Loucy (cell line): ENCODE data around the gene SLX4.
"Not testable (repeated sequence)": the region's sequence is repeated elsewhere in the genome, so short reads cannot be mapped to it uniquely, and the experiment has no call there.

Source experiments
- H2AFZ ChIP-seq: fragments of 200-600 bp; sonication (generic); 2 replicates; pipeline ENCODE4 v1.6.0; 2016; ENCODE audit warnings: antibody characterized with exemption, mild to moderate bottlenecking, low read length, moderate library complexity
- H3F3A ChIP-seq: fragments of 200-600 bp; 2 replicates; pipeline ENCODE4 v1.6.0; 2016; ENCODE audit warnings: antibody characterized with exemption, low read depth, mild to moderate bottlenecking
- H3K27me3 ChIP-seq: fragments of 200-600 bp; sonication (generic); 2 replicates; pipeline ENCODE4 v1.6.1; 2014; ENCODE audit warnings: low read length, mild to moderate bottlenecking; ENCODE audit not compliant: insufficient read depth, poor library complexity, severe bottlenecking
- H3K36me3 ChIP-seq: fragments of 200-600 bp; sonication (generic); 2 replicates; pipeline ENCODE4 v1.6.1; 2016; ENCODE audit warnings: low read length; ENCODE audit not compliant: insufficient read depth
- H3K4me1 ChIP-seq: fragments of 200-600 bp; sonication (generic); 2 replicates; pipeline ENCODE4 v1.5.1; 2014; ENCODE audit warnings: low read length, mild to moderate bottlenecking; ENCODE audit not compliant: insufficient read depth, poor library complexity, severe bottlenecking
- H3K4me2 ChIP-seq: fragments of 200-600 bp; sonication (generic); 2 replicates; pipeline ENCODE4 v1.6.0; 2014; ENCODE audit warnings: antibody characterized with exemption, low read length, low read depth, mild to moderate bottlenecking; ENCODE audit not compliant: poor library complexity, severe bottlenecking
- H3K4me3 ChIP-seq: fragments of 200-600 bp; sonication (generic); 2 replicates; pipeline ENCODE4 v1.5.1; 2014; ENCODE audit warnings: low read length, mild to moderate bottlenecking, mixed read lengths; ENCODE audit not compliant: poor library complexity, severe bottlenecking
- H3K79me2 ChIP-seq: fragments of 200-600 bp; sonication (generic); 2 replicates; pipeline ENCODE4 v1.6.1; 2014; ENCODE audit warnings: low read length; ENCODE audit not compliant: insufficient read depth
- H3K9ac ChIP-seq: fragments of 200-600 bp; sonication (generic); 2 replicates; pipeline ENCODE4 v1.6.0; 2014; ENCODE audit warnings: mild to moderate bottlenecking, low read depth, low read length, moderate library complexity; ENCODE audit not compliant: poor library complexity, severe bottlenecking
- H3K9me2 ChIP-seq: fragments of 200-600 bp; sonication (generic); replicated peaks from 2 replicates; pipeline ENCODE4 v1.6.1; 2016; ENCODE audit warnings: low read depth, low read length, mixed read lengths
- H3K9me3 ChIP-seq: fragments of 200-600 bp; sonication (generic); 2 replicates; pipeline ENCODE4 v1.6.1; 2014; ENCODE audit warnings: mild to moderate bottlenecking, antibody characterized with exemption, low read length, low read depth; ENCODE audit not compliant: insufficient read depth
- H4K20me1 ChIP-seq: fragments of 200-600 bp; sonication (generic); 2 replicates; pipeline ENCODE4 v1.6.0; 2014; ENCODE audit warnings: antibody characterized with exemption, low read length, mild to moderate bottlenecking; ENCODE audit not compliant: insufficient read depth, poor library complexity, severe bottlenecking
- CTCF ChIP-seq: fragments of 200-600 bp; sonication (generic); conservative IDR thresholded peaks from 2 replicates; pipeline ENCODE4 v1.5.1; 2014; ENCODE audit warnings: mild to moderate bottlenecking, antibody characterized with exemption, low read length
- EZH2phosphoT487 ChIP-seq: fragments of 200-600 bp; IDR thresholded peaks from 2 replicates; pipeline ENCODE4 v1.6.1; 2018; ENCODE audit warnings: antibody characterized with exemption, mild to moderate bottlenecking, moderate library complexity, borderline replicate concordance

The SLX4 gene

DNA sequence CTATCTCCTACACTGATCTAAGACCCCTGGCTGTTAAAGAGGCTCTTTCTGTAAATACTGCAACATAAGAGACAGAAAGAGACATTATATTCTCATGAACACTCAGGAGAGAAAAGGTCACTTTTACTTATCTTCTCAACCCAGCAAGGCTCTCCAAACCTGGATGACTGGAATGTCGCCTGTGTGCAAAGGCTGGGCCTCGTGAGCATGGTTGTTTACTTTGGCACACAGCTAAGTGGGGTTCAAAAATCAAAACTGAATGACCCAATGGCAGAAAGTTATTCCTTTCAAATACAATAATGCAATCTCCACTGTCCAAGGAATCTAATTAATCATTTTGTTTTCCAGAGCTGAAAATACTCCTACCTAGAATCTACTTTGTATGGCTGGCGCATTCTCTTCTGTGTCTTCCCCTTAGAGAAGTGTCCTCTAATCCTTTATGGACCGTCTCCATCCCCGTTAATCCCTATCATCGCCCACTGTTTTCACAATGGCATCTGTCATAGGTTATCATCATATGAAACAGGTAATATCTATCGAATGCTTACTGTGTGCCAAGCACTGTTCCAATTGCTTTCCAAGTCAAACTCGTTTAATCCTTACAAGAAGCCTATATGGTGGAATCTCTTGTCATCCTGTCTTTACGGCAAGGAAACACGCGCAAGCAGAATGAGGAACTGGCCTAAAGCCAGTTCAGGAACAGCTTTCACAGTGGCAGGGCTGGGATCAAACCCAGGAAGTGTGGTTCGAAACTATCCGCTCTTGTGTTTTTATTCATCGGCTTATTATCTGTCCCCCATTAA, 1.3 kb downstream of the SLX4 start:
- Histone ChIP-seq H3K4me2 (peak overlapping the region; percentile 90), H3K36me3 (no peaks in the 10 kb centered on the region), H3K9me2 (no peaks in the 10 kb centered on the region), H3K9me3 (no peaks in the 10 kb centered on the region), H3K27me3 (no peaks in the 10 kb centered on the region), H3K79me2 (peaks cover 44% of the 10 kb centered on the region), H3F3A (peaks cover 2% of the 10 kb centered on the region; the same call in 1 of the 2 replicates), H3K4me3 (peak overlapping the region; percentile 98), H3K9ac (peak overlapping the region; percentile 89), H4K20me1 (no peaks in the 10 kb centered on the region), H2AFZ (no peak overlapping the region), H3K4me1 (peaks cover 26% of the 10 kb centered on the region)
- no peak for TF ChIP-seq EZH2phosphoT487
- no peak for TF ChIP-seq CTCF

DNA sequence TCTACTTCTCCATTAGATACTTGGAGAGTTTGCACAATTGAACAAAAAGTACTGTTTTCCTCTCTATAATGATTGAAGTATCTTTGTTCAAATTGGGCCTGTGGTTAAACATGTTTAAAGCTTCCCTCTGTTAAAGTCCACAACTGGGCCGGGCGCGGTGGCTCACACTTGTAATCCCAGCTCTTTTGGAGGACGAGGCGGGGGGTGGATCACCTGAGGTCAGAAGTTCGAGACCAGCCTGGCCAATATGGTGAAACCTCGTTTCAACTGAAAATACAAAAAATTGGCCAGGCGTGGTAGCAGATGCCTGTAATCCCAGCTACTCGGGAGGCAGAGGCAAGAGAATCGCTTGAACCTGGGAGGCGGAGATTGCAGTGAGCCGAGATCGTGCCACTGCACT, 2.4 kb downstream of the SLX4 start:
- not testable (repeated sequence) for H3K36me3 ChIP-seq, H4K20me1 ChIP-seq, H3F3A ChIP-seq, H3K4me2 ChIP-seq, H3K9ac ChIP-seq, H3K9me2 ChIP-seq, H2AFZ ChIP-seq, H3K27me3 ChIP-seq, H3K4me3 ChIP-seq, H3K9me3 ChIP-seq
- peaks cover 33% of the 10 kb centered on the region for H3K79me2 ChIP-seq
- peaks cover 23% of the 10 kb centered on the region for H3K4me1 ChIP-seq

- H3K27me3 ChIP-seq = no peaks in the 10 kb centered on the region
- H3K9ac ChIP-seq = no peak overlapping the region
- TF ChIP-seq CTCF (no peak), EZH2phosphoT487 (no peak)
- H2AFZ ChIP-seq = no peak overlapping the region
- H3F3A ChIP-seq = peaks cover 2% of the 10 kb centered on the region; the same call in 1 of the 2 replicates
- no peaks in the 10 kb centered on the region for H3K9me2 ChIP-seq
- peaks cover 19% of the 10 kb centered on the region for H3K4me1 ChIP-seq
- H4K20me1 ChIP-seq = no peaks in the 10 kb centered on the region
- H3K36me3 ChIP-seq = no peaks in the 10 kb centered on the region
- no peaks in the 10 kb centered on the region for H3K9me3 ChIP-seq
- peaks cover 25% of the 10 kb centered on the region for H3K79me2 ChIP-seq
- peak overlapping the region; percentile 27 for H3K4me2 ChIP-seq
- no peak overlapping the region for H3K4me3 ChIP-seq
Observed at GRCh38 chr16:3608069-3608468, 3.3 kb downstream of the SLX4 start.

GRCh38 chr16:3607634-3608033, 3.8 kb downstream of the SLX4 start:
- Histone ChIP-seq H3K9ac (no peak overlapping the region), H3K9me3 (no peaks in the 10 kb centered on the region), H3K79me2 (peaks cover 20% of the 10 kb centered on the region), H3F3A (peaks cover 2% of the 10 kb centered on the region; the same call in 1 of the 2 replicates), H3K4me2 (peak overlapping the region; percentile 27), H3K9me2 (no peaks in the 10 kb centered on the region), H3K36me3 (no peaks in the 10 kb centered on the region), H3K4me1 (peaks cover 15% of the 10 kb centered on the region), H3K27me3 (no peaks in the 10 kb centered on the region), H4K20me1 (no peaks in the 10 kb centered on the region), H3K4me3 (peak overlapping the region; percentile 25), H2AFZ (no peak overlapping the region)
- TF ChIP-seq CTCF (no peak), EZH2phosphoT487 (no peak)
